MM.1S (cell line): ENCODE data around the gene CACNA1E.

ENCODE experiments used
- EZH2 ChIP-seq: fragments of 300-600 bp; sonication (generic); optimal IDR thresholded peaks from 2 replicates; pipeline ENCODE3; 2017; ENCODE audit warnings: low read depth, mild to moderate bottlenecking, antibody characterized with exemption, low read length, mixed read lengths
- EZH2phosphoT487 ChIP-seq: fragments of 300-600 bp; sonication (generic); IDR thresholded peaks from 2 replicates; pipeline ENCODE4 v1.6.1; 2018; ENCODE audit warnings: antibody characterized with exemption, low read length
- TF ChIP-seq, protein P1 (sequence below): fragments of 300-600 bp; sonication (generic); IDR thresholded peaks from 2 replicates; pipeline ENCODE4 v1.5.1; 2016; ENCODE audit warnings: antibody characterized with exemption, low read length, mixed read lengths

DNA sequence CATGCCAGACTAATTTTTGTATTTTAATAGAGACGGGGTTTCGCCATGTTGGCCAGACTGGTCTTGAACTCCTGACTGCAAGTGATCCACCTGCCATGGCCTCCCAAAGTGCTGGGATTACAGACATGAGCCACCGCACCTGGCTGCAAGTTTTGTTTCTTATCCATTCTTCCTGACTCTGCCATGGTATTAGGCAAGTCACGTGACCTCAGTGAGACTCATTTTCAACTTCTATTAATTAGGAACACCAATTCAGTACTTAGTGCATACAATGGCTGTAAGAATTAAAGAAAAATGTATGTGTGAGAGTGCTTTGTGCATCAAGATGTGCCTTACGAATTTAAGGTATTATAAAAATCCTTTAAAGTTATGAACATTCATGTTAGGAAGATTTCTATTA is 111.2 kb downstream of the CACNA1E start:
- TF ChIP-seq, protein P1, sequence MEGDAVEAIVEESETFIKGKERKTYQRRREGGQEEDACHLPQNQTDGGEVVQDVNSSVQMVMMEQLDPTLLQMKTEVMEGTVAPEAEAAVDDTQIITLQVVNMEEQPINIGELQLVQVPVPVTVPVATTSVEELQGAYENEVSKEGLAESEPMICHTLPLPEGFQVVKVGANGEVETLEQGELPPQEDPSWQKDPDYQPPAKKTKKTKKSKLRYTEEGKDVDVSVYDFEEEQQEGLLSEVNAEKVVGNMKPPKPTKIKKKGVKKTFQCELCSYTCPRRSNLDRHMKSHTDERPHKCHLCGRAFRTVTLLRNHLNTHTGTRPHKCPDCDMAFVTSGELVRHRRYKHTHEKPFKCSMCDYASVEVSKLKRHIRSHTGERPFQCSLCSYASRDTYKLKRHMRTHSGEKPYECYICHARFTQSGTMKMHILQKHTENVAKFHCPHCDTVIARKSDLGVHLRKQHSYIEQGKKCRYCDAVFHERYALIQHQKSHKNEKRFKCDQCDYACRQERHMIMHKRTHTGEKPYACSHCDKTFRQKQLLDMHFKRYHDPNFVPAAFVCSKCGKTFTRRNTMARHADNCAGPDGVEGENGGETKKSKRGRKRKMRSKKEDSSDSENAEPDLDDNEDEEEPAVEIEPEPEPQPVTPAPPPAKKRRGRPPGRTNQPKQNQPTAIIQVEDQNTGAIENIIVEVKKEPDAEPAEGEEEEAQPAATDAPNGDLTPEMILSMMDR, result no peak
- TF ChIP-seq EZH2, result no peak
- no peak for TF ChIP-seq EZH2phosphoT487
